Neuronal stem cell (in vitro differentiated cells): ENCODE measurements around the gene NATD1.

Experiments
- DNase-seq: peaks from one replicate; pipeline ENCODE4 v3.0.0-alpha.2; 2013; ENCODE audit warnings: low spot score
- H2AFZ ChIP-seq: one replicate; pipeline ENCODE4 v1.6.1; 2013; ENCODE audit warnings: mild to moderate bottlenecking, low read length, inconsistent platforms
- H2AK5ac ChIP-seq: 2 replicates; pipeline ENCODE4 v1.6.1; 2013; ENCODE audit warnings: low read depth, mild to moderate bottlenecking, inconsistent platforms, low read length, moderate library complexity, mixed read lengths
- H2BK120ac ChIP-seq: 2 replicates; pipeline ENCODE4 v1.6.1; 2013; ENCODE audit warnings: low read depth, mild to moderate bottlenecking, inconsistent platforms, low read length, moderate library complexity, mixed read lengths
- H2BK12ac ChIP-seq: one replicate; pipeline ENCODE4 v1.6.1; 2013; ENCODE audit warnings: low read length, inconsistent platforms
- H2BK15ac ChIP-seq: 2 replicates; pipeline ENCODE4 v1.6.1; 2013; ENCODE audit warnings: mild to moderate bottlenecking, low read length, inconsistent platforms, mixed read lengths
- H2BK5ac ChIP-seq: one replicate; pipeline ENCODE4 v1.6.1; 2013; ENCODE audit warnings: inconsistent platforms, mild to moderate bottlenecking, low read length, moderate library complexity
- H3K14ac ChIP-seq: one replicate; pipeline ENCODE4 v1.6.1; 2013; ENCODE audit warnings: low read length, inconsistent platforms
- H3K18ac ChIP-seq: 2 replicates; pipeline ENCODE4 v1.6.1; 2013; ENCODE audit warnings: low read length, inconsistent platforms
- H3K23ac ChIP-seq: 2 replicates; pipeline ENCODE4 v1.6.1; 2013; ENCODE audit warnings: low read depth, mild to moderate bottlenecking, mixed read lengths, low read length, inconsistent platforms; ENCODE audit not compliant: poor library complexity
- H3K27ac ChIP-seq: replicated peaks from 3 replicates; pipeline ENCODE4 v1.5.1; 2013; ENCODE audit warnings: low read length, inconsistent platforms
- H3K27me3 ChIP-seq, 3 experiments: 2 replicates each; pipeline ENCODE4 v1.6.1; 2013; ENCODE audit warnings: low read length in 3 of 3, mild to moderate bottlenecking in 2 of 3, inconsistent platforms in 1 of 3, low read depth in 1 of 3, mixed read lengths in 1 of 3, moderate library complexity in 1 of 3; ENCODE audit not compliant: control insufficient read depth in 3 of 3, insufficient read depth in 3 of 3
- H3K36me3 ChIP-seq, 2 donors: replicated peaks in 1 of 2; 2 replicates each; pipeline ENCODE4 v1.6.1; 2013; ENCODE audit warnings: low read length in 2 of 2; ENCODE audit not compliant: control insufficient read depth in 2 of 2, insufficient read depth in 2 of 2
- H3K4ac ChIP-seq: 2 replicates; pipeline ENCODE4 v1.6.1; 2013; ENCODE audit warnings: inconsistent platforms, mild to moderate bottlenecking, low read length, moderate library complexity
- H3K4me1 ChIP-seq, 2 donors: 1 replicate in 1 of 2; 2 replicates in 1 of 2; pipeline ENCODE4 v1.6.1; 2013; ENCODE audit warnings: low read length in 2 of 2, low read depth in 1 of 2; ENCODE audit not compliant: control insufficient read depth in 2 of 2, insufficient read depth in 1 of 2
- H3K4me2 ChIP-seq: one replicate; pipeline ENCODE4 v1.6.1; 2013; ENCODE audit warnings: mild to moderate bottlenecking, low read length, inconsistent platforms; ENCODE audit not compliant: insufficient read depth, poor library complexity, severe bottlenecking
- H3K4me3 ChIP-seq, 2 donors: 2 replicates each; pipeline ENCODE4 v1.5.1; 2013; ENCODE audit warnings: low read length in 2 of 2, mild to moderate bottlenecking in 2 of 2, inconsistent platforms in 1 of 2, moderate library complexity in 1 of 2
- H3K79me1 ChIP-seq: one replicate; pipeline ENCODE4 v1.6.1; 2013; ENCODE audit warnings: low read depth, mild to moderate bottlenecking, inconsistent platforms, low read length, moderate library complexity
- H3K9ac ChIP-seq: one replicate; pipeline ENCODE4 v1.6.1; 2013; ENCODE audit warnings: mild to moderate bottlenecking, low read depth, low read length, inconsistent platforms; ENCODE audit not compliant: poor library complexity
- H3K9me3 ChIP-seq, 2 donors: replicated peaks in 1 of 2; 2 replicates each; pipeline versions ENCODE3 to v1.6.1; 2013; ENCODE audit warnings: low read length in 2 of 2, mild to moderate bottlenecking in 2 of 2, inconsistent platforms in 1 of 2, low read depth in 1 of 2, mixed read lengths in 1 of 2, moderate library complexity in 1 of 2; ENCODE audit not compliant: control insufficient read depth in 2 of 2, insufficient read depth in 1 of 2
- H4K8ac ChIP-seq: one replicate; pipeline ENCODE4 v1.6.1; 2013; ENCODE audit warnings: low read depth, mild to moderate bottlenecking, inconsistent platforms, low read length, moderate library complexity
- H4K91ac ChIP-seq: one replicate; pipeline ENCODE4 v1.6.1; 2013; ENCODE audit warnings: low read length, low read depth, mild to moderate bottlenecking, inconsistent platforms; ENCODE audit not compliant: poor library complexity
- WGBS, 2 donors: extraction: QIAGEN DNeasy Blood & Tissue Kit; methylation state at CpG; one replicate each; pipeline ENCODE4 v1.1.7; 2013; ENCODE audit warnings: missing lambda C conversion rate in 2 of 2, mixed read lengths in 1 of 2; ENCODE audit not compliant: insufficient read length in 2 of 2, insufficient replicate concordance in 1 of 2; ENCODE audit errors: extremely low coverage in 2 of 2; 5-methylcytosine and 5-hydroxymethylcytosine counted together

Gene NATD1

DNA sequence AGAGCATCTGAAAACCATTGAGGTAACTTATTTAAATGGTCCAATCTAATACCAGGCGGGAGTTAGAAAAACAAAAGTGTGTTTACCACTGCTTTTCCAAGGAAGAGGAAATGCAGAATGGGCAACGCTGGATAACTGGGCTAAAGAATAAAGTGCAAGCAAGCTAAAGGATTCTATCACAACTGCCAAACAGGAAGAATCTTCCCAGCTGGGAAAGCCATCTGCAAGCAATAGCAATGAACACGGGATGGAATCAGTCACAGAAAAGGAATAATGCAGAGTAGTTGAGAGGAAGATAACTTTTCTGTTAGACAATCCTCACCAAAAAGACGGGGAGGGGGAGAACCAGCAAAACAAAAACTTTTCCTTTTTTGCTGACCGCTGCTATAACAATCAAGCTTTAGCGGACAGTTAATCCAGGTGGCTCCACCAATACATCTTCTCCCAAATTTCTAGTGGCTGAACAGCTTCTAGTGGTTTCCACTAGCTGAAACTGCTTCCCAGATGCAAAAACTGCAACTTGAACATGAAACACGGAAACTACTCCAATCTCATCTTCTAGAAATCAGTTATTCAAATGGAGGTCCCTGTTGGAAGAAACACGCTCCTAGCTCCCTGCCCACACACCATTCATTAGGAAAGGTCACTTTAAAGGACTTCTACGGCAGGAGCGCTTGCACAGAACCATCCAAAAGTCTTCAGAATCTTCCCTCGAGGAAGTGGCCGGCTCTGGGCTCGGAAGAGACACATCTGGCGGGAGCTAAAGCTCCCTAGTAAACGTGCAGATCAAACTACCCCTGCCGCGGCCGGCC is 40.2 kb downstream of the NATD1 start:
- peak overlapping the region; percentile 94 for H2AFZ ChIP-seq
- peak overlapping the region; percentile 82 for H3K23ac ChIP-seq
- H2BK12ac ChIP-seq = no peak overlapping the region
- H3K14ac ChIP-seq = no peak overlapping the region
- H3K9ac ChIP-seq = peak overlapping the region; percentile 95
- no peak for DNase-seq
- peaks cover 13 to 14% of the 10 kb centered on the region in 2 donors for H3K4me1 ChIP-seq
- H2AK5ac ChIP-seq = peak overlapping the region; percentile 43
- peak overlapping the region; percentile 63 for H3K4me2 ChIP-seq
- H2BK120ac ChIP-seq = no peak overlapping the region
- no peaks in the 10 kb centered on the region for H3K27me3 ChIP-seq
- H3K79me1 ChIP-seq = peaks cover 16% of the 10 kb centered on the region
- peak overlapping the region; percentile 87 to 95 for H3K4me3 ChIP-seq
- H2BK15ac ChIP-seq = no peak overlapping the region
- no peak overlapping the region for H3K4ac ChIP-seq
- no peak overlapping the region for H2BK5ac ChIP-seq
- H4K8ac ChIP-seq = no peak overlapping the region
- no peak overlapping the region for H3K27ac ChIP-seq
- no peaks in the 10 kb centered on the region for H3K9me3 ChIP-seq
- no peak overlapping the region for H3K18ac ChIP-seq
- WGBS, 2 donors = no CpG with 5 or more reads among the region's 18 CpGs
- H3K36me3 ChIP-seq = peaks cover 7 to 39% of the 10 kb centered on the region in 2 donors
- no peak overlapping the region for H4K91ac ChIP-seq

DNA sequence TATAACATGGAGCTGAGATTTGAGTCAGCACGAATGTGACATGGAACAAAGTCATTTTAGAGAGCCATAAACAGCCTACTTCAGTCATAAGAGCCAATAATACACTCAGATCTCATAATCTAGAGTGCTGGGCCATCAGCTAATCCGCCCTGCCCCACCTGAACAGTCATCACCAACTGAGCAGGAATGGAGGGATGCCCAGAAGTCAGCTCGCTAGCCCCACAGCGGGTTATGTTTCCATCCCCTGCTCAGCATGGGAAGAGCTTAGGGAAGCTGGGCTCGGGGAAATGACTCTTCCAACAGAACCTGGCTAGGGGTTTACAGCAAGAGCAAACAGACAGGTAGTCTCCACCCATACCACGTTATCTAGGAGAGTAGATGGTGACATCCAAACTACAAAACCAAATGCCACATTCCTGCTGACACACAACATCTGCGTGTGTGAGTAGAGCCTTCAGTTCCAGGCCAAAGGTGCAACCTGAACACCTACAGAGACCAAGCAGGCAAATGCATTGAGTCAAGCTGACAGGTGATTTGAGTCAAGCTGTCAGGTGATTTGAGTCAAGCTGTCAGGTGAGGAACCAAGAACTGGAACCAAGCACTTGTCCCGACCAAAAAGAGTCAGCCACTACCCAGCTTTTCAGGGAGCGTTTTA is 41.3 kb downstream of the NATD1 start:
- H3K9ac ChIP-seq = no peak overlapping the region
- H3K14ac ChIP-seq = no peak overlapping the region
- H3K18ac ChIP-seq = no peak overlapping the region
- H2BK15ac ChIP-seq = no peak overlapping the region
- H2BK12ac ChIP-seq = no peak overlapping the region
- H3K79me1 ChIP-seq = peaks cover 16% of the 10 kb centered on the region
- H3K9me3 ChIP-seq = no peaks in the 10 kb centered on the region
- peaks cover 13 to 14% of the 10 kb centered on the region in 2 donors for H3K4me1 ChIP-seq
- no peak overlapping the region for H2AK5ac ChIP-seq
- no CpG with 5 or more reads among the region's 9 CpGs for WGBS, 2 donors
- H3K23ac ChIP-seq = no peak overlapping the region
- no peak overlapping the region for H2BK5ac ChIP-seq
- H3K4me3 ChIP-seq = peak overlapping the region in 1 of 2 donors; percentile 14
- DNase-seq = no peak
- H3K27ac ChIP-seq = no peak overlapping the region
- H4K8ac ChIP-seq = no peak overlapping the region
- H4K91ac ChIP-seq = no peak overlapping the region
- H3K27me3 ChIP-seq = no peaks in the 10 kb centered on the region
- H3K36me3 ChIP-seq = peaks cover 7 to 46% of the 10 kb centered on the region in 2 donors
- no peak overlapping the region for H3K4ac ChIP-seq
- no peak overlapping the region for H2AFZ ChIP-seq
- no peak overlapping the region for H3K4me2 ChIP-seq
- no peak overlapping the region for H2BK120ac ChIP-seq

DNA sequence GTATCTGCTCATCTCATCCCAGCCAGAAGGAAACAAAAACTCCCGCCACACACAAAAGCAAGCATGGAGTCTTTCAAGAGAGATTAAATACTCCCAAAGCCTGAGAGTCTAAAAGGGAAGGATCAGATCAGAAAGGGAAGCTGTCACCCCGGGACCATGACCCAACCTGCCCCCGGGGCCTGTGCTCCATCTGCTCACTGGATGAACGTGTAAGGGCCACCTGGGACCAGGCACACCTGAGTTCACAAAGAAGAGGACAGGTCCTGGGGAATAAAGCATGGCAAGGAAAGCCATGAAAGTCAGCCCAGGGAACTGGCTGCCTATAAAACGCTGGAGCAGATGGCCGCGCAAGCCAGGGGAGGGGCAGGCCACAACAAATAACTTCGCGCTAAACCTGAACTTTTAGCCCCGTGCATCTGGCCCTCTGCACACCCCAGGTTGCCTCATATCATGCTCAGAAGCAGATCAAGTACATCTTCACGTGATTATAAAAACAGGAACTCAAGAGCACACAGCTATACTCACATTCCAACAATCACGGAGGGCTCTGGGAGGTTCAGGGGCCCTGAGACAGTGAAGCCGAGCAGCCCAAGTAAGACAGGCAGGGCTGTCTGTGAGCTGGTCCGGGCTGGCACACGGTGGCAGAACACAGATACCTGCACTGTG is 42.7 kb downstream of the NATD1 start:
- no CpG with 5 or more reads among the region's 15 CpGs for WGBS, 2 donors
- Histone ChIP-seq H4K8ac (no peak overlapping the region), H2BK12ac (no peak overlapping the region), H3K9ac (no peak overlapping the region), H4K91ac (no peak overlapping the region), H2AK5ac (no peak overlapping the region), H3K27ac (no peak overlapping the region), H3K18ac (no peak overlapping the region), H3K4ac (no peak overlapping the region), H3K4me1 (peaks cover 13 to 14% of the 10 kb centered on the region in 2 donors), H2BK120ac (no peak overlapping the region), H3K4me3 (no peak overlapping the region), H3K36me3 (peaks cover 7 to 57% of the 10 kb centered on the region in 2 donors), H3K23ac (no peak overlapping the region), H2BK5ac (no peak overlapping the region), H2BK15ac (no peak overlapping the region), H3K79me1 (peaks cover 16% of the 10 kb centered on the region), H3K14ac (no peak overlapping the region), H3K9me3 (no peaks in the 10 kb centered on the region), H3K4me2 (no peak overlapping the region), H2AFZ (no peak overlapping the region), H3K27me3 (no peaks in the 10 kb centered on the region)
- DNase-seq = no peak
